Osteoblast (primary cell): ENCODE results near the gene SF3A1. TPM values are rescaled to one million over a fixed set of nuclear protein-coding genes. Genes with fewer than 3 reads are reported as not detected.

Source experiments
- DNase-seq: peaks from one replicate; pipeline ENCODE4 v3.0.0; 2011; ENCODE audit warnings: low spot score, mixed read lengths; ENCODE audit not compliant: insufficient read length; ENCODE audit errors: missing footprints
- H2AFZ ChIP-seq: 2 replicates; pipeline ENCODE4 v1.6.0; 2011; ENCODE audit warnings: mild to moderate bottlenecking, low read length
- H3K27ac ChIP-seq: 2 replicates; pipeline ENCODE4 v1.5.1; 2011; ENCODE audit warnings: mild to moderate bottlenecking, low read depth, low read length, moderate library complexity
- H3K27me3 ChIP-seq: 2 replicates; pipeline ENCODE4 v1.6.0; 2012; ENCODE audit warnings: mild to moderate bottlenecking, control low read depth, inconsistent platforms, low read length, moderate library complexity; ENCODE audit not compliant: insufficient read depth
- H3K36me3 ChIP-seq: 2 replicates; pipeline ENCODE4 v1.5.1; 2011; ENCODE audit warnings: mild to moderate bottlenecking, low read length, control low read depth, moderate library complexity; ENCODE audit not compliant: insufficient read depth
- H3K4me1 ChIP-seq: 2 replicates; pipeline ENCODE4 v1.5.1; 2011; ENCODE audit warnings: mild to moderate bottlenecking, low read length, control low read depth, moderate library complexity; ENCODE audit not compliant: insufficient read depth
- H3K4me2 ChIP-seq: 2 replicates; pipeline ENCODE4 v1.6.0; 2011; ENCODE audit warnings: mild to moderate bottlenecking, low read length; ENCODE audit not compliant: insufficient read depth
- H3K4me3 ChIP-seq: fragments of 200-600 bp; sonication (generic); 3 replicates; pipeline ENCODE4 v1.5.1; 2012; ENCODE audit warnings: mild to moderate bottlenecking, low read length, inconsistent platforms; ENCODE audit not compliant: insufficient read depth
- H3K79me2 ChIP-seq: 2 replicates; pipeline ENCODE4 v1.6.0; 2012; ENCODE audit warnings: mild to moderate bottlenecking, low read length, control low read depth, inconsistent platforms; ENCODE audit not compliant: insufficient read depth
- H3K9me3 ChIP-seq: 2 replicates; pipeline ENCODE4 v1.5.1; 2011; ENCODE audit warnings: low read depth, low read length, control low read depth
- H4K20me1 ChIP-seq: 2 replicates; pipeline ENCODE4 v1.6.0; 2012; ENCODE audit warnings: mild to moderate bottlenecking, low read length, control low read depth; ENCODE audit not compliant: insufficient read depth
- CTCF ChIP-seq: IDR thresholded peaks from 2 replicates; pipeline ENCODE4 v1.5.1; 2011; ENCODE audit warnings: mild to moderate bottlenecking, low read depth, low read length, moderate library complexity; ENCODE audit errors: extremely low read depth
- total RNA-seq: library from RNA; depleted of rRNA; stranded (reverse); fragments of >200 nt; gene quantifications from 2 replicates; pipeline ENCODE4 v1.2.3, GENCODE V29; 2012

SF3A1 gene
- total RNA-seq, 1 donor: 21.7 TPM

GRCh38 chr22:30292069-30292970 is 64.4 kb downstream of the SF3A1 start:
- Histone ChIP-seq H3K9me3 (no peaks in the 10 kb centered on the region), H3K27me3 (no peaks in the 10 kb centered on the region), H3K4me1 (peaks cover 27% of the 10 kb centered on the region), H3K36me3 (peaks cover 45% of the 10 kb centered on the region), H3K4me2 (no peak overlapping the region), H3K27ac (no peak overlapping the region), H3K79me2 (peaks cover 8% of the 10 kb centered on the region), H4K20me1 (peaks cover 32% of the 10 kb centered on the region), H3K4me3 (no peak overlapping the region), H2AFZ (no peak overlapping the region)
- DNase-seq: peak; percentile 60
- no peak for TF ChIP-seq CTCF

GRCh38 chr22:30291058-30291892 is 65.4 kb downstream of the SF3A1 start:
- peaks cover 29% of the 10 kb centered on the region for H4K20me1 ChIP-seq
- no peak overlapping the region for H2AFZ ChIP-seq
- peak; percentile 22 for DNase-seq
- no peak for TF ChIP-seq CTCF
- no peaks in the 10 kb centered on the region for H3K9me3 ChIP-seq
- H3K4me2 ChIP-seq: no peak overlapping the region
- peak overlapping the region; percentile 6 for H3K27ac ChIP-seq
- H3K79me2 ChIP-seq: peaks cover 3% of the 10 kb centered on the region
- peaks cover 36% of the 10 kb centered on the region for H3K36me3 ChIP-seq
- H3K4me3 ChIP-seq: no peak overlapping the region
- peaks cover 27% of the 10 kb centered on the region for H3K4me1 ChIP-seq
- H3K27me3 ChIP-seq: no peaks in the 10 kb centered on the region

GRCh38 chr22:30290342-30291057 is 66.2 kb downstream of the SF3A1 start:
- peak overlapping the region; percentile 84 for H3K4me2 ChIP-seq
- H3K36me3 ChIP-seq: peaks cover 29% of the 10 kb centered on the region
- H4K20me1 ChIP-seq: peaks cover 25% of the 10 kb centered on the region
- H3K4me1 ChIP-seq: peaks cover 27% of the 10 kb centered on the region
- peak overlapping the region; percentile 6 for H3K27ac ChIP-seq
- H3K27me3 ChIP-seq: no peaks in the 10 kb centered on the region
- DNase-seq: peak; percentile 95
- H3K4me3 ChIP-seq: peak overlapping the region; percentile 90
- no peak overlapping the region for H2AFZ ChIP-seq
- H3K9me3 ChIP-seq: no peaks in the 10 kb centered on the region
- H3K79me2 ChIP-seq: no peaks in the 10 kb centered on the region
- no peak for TF ChIP-seq CTCF
